RPMI8226 (cell line): ENCODE measurements around the gene MAPK11.

Experiments used
- DNase-seq: peaks from one replicate; pipeline ENCODE4 v3.0.0-alpha.2; 2015

The MAPK11 gene

GRCh38 chr22:50269970-50270665, at the start of gene MAPK11:
Gene MAPK11 (minus strand): TSS chr22:50270380. CDS start chr22:50270292, 88 bp downstream.
- peak; percentile 57 for DNase-seq

GRCh38 chr22:50319503-50319951, 49.3 kb upstream of the MAPK11 start:
- DNase-seq: no peak

GRCh38 chr22:50318698-50319411, 48.7 kb upstream of the MAPK11 start:
- no peak for DNase-seq

GRCh38 chr22:50318356-50318697, 48.1 kb upstream of the MAPK11 start:
- no peak for DNase-seq

GRCh38 chr22:50317674-50318073, 47.5 kb upstream of the MAPK11 start:
- DNase-seq: no peak

- DNase-seq: no peak
Observed at GRCh38 chr22:50317178-50317577, 47.0 kb upstream of the MAPK11 start.

GRCh38 chr22:50316114-50317065, 46.2 kb upstream of the MAPK11 start:
- DNase-seq: no peak

- DNase-seq: peak; percentile 66
Observed at GRCh38 chr22:50315289-50316113, 45.3 kb upstream of the MAPK11 start.

- peak; percentile 93 for DNase-seq
Observed at GRCh38 chr22:50314455-50315288, 44.5 kb upstream of the MAPK11 start.

- DNase-seq: no peak
Observed at GRCh38 chr22:50314081-50314454, 43.9 kb upstream of the MAPK11 start.

GRCh38 chr22:50313600-50313999, 43.4 kb upstream of the MAPK11 start:
- peak; percentile 56 for DNase-seq

- DNase-seq: no peak
Observed at GRCh38 chr22:50313021-50313420, 42.8 kb upstream of the MAPK11 start.

- DNase-seq: no peak
Observed at GRCh38 chr22:50312371-50312770, 42.2 kb upstream of the MAPK11 start.

- no peak for DNase-seq
Observed at GRCh38 chr22:50311606-50312351, 41.6 kb upstream of the MAPK11 start.

GRCh38 chr22:50310949-50311444, 40.8 kb upstream of the MAPK11 start:
- no peak for DNase-seq

GRCh38 chr22:50310031-50310722, 40.0 kb upstream of the MAPK11 start:
- DNase-seq: no peak

- DNase-seq: no peak
Observed at GRCh38 chr22:50309601-50309991, 39.4 kb upstream of the MAPK11 start.

GRCh38 chr22:50308986-50309600, 38.9 kb upstream of the MAPK11 start:
- DNase-seq: no peak

- no peak for DNase-seq
Observed at GRCh38 chr22:50308597-50308935, 38.4 kb upstream of the MAPK11 start.
